Nephron (organoid): ENCODE measurements around the gene GLIS1.

Source experiments
- H3K27ac Mint-ChIP-seq, 3 experiments: 2 replicates each; pipeline ENCODE4 v1.8.0; 2020; ENCODE audit warnings: mixed read lengths in 3 of 3, mild to moderate bottlenecking in 2 of 3, moderate library complexity in 1 of 3
- H3K27me3 Mint-ChIP-seq: 2 replicates; pipeline ENCODE4 v1.8.0; 2021; ENCODE audit warnings: low read depth, mild to moderate bottlenecking, moderate library complexity, mixed read lengths
- H3K36me3 Mint-ChIP-seq: 2 replicates; pipeline ENCODE4 v1.8.0; 2020; ENCODE audit warnings: low read depth, mixed read lengths
- H3K4me1 Mint-ChIP-seq: 2 replicates; pipeline ENCODE4 v1.8.0; 2020; ENCODE audit warnings: mixed read lengths
- H3K4me3 Mint-ChIP-seq, 3 experiments: 2 replicates each; pipeline ENCODE4 v1.8.0; 2020; ENCODE audit warnings: mild to moderate bottlenecking in 3 of 3, mixed read lengths in 3 of 3, moderate library complexity in 2 of 3
- H3K9me3 Mint-ChIP-seq: 2 replicates; pipeline ENCODE4 v1.8.0; 2020; ENCODE audit warnings: mixed read lengths
- TF ChIP-seq, protein P1 (sequence below), 3 experiments: fragments of 200-600 bp; sonication (generic); IDR thresholded peaks; one replicate each; pipeline ENCODE4 v1.5.0; 2021; ENCODE audit warnings: antibody characterized with exemption in 3 of 3; ENCODE audit not compliant: unreplicated experiment in 3 of 3

Gene GLIS1

DNA sequence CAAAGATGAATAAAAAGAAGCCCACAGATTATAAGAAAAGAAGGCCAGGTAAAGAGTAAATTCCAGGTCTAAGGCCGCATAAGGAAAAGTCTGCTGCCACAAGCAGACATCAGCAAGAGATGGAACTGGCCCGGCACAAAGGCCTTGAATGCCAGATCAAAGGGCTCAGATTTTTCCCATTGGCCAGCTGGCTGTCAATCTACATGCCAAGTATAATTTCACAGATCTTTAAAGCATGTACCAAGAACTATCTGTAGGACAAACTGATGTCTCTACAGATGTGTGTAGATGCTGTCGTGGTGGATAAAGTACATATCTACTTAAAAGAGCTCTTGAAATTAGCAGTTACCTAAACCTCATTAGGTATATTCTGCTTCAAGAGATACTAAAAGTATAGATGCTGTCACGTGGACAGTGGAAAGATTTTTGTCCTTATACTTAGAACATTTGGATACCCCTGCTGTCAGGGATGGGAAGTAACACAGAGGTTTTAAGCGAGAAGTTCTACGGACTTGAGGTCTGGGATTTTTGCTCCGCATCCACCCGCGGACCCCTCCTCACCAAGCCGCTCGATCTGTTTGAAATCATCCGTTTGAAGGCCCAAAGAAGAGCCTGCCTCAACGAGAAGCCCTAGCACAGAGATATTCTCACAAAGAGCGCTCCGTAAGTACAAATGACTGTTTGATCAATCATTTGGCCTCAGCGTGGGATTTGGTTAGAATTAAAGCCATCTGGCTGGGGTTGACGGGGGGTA, 10.1 kb downstream of the GLIS1 start:
- Mint-ChIP-seq H3K4me1 (peaks cover 43% of the 10 kb centered on the region), H3K36me3 (no peaks in the 10 kb centered on the region), H3K4me3 (peak overlapping the region; percentile 4 to 28 (median 14)), H3K27ac (peak overlapping the region; percentile 62 to 72 (median 72)), H3K27me3 (peaks cover 72% of the 10 kb centered on the region), H3K9me3 (no peaks in the 10 kb centered on the region)
- TF ChIP-seq, protein P1, sequence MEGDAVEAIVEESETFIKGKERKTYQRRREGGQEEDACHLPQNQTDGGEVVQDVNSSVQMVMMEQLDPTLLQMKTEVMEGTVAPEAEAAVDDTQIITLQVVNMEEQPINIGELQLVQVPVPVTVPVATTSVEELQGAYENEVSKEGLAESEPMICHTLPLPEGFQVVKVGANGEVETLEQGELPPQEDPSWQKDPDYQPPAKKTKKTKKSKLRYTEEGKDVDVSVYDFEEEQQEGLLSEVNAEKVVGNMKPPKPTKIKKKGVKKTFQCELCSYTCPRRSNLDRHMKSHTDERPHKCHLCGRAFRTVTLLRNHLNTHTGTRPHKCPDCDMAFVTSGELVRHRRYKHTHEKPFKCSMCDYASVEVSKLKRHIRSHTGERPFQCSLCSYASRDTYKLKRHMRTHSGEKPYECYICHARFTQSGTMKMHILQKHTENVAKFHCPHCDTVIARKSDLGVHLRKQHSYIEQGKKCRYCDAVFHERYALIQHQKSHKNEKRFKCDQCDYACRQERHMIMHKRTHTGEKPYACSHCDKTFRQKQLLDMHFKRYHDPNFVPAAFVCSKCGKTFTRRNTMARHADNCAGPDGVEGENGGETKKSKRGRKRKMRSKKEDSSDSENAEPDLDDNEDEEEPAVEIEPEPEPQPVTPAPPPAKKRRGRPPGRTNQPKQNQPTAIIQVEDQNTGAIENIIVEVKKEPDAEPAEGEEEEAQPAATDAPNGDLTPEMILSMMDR (IDR thresholded peaks at IDR 0.05; ENCODE audit: unreplicated experiment in 3 of 3) = no peak

DNA sequence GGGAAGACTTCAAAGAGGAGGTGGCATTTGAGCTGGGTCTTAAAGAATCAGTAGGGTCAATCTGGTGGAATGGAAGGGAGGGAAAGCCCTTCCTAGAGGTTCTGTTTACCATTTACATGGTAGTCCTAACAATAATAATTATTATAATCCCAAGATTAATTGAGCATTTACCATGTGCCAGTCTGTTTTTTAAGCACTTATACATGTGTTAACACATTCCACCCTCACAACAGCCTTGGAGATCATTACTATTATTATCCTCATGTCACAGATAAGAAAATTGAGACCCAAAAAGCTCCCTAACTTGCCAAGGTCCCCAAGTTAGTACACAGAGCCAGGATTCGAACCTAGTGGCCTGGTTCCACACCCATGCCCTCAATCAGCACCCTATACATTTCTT, 10.8 kb downstream of the GLIS1 start:
- TF ChIP-seq, protein P1 (IDR thresholded peaks at IDR 0.05; ENCODE audit: unreplicated experiment in 3 of 3) = no peak
- Mint-ChIP-seq H3K9me3 (no peaks in the 10 kb centered on the region), H3K36me3 (no peaks in the 10 kb centered on the region), H3K4me1 (peaks cover 43% of the 10 kb centered on the region), H3K27me3 (peaks cover 65% of the 10 kb centered on the region), H3K27ac (peak overlapping the region in 1 of 3 experiments; percentile 26), H3K4me3 (no peak overlapping the region)

DNA sequence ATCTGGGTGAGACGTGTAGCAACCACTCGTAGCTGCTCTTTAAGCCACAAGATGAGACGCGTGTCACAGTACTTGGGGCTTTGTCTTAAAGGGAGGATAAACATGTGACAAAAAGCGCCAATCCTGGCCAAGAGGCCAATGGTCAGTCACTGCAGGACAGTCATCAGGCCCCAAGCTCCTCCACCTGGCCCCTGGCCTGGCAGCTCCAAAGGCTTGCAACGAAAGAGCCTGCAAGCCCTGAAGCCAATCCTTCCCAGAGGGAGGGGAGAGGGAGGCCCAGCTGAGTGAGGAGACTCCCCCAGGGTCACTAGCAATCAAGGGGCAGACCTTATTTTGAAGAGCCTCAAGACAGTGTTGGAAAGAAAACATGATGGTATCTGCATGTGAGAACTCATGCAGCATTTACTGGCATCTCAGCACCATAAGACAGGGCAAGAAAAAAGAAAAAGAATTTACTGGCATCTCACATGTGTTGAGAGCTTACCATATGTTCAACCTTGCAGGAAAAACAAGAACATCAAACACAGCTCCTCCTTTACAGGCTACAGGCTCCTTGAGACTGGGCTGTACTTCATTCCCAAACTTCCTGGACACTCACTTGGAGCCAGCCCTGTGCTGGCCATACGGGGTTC, 11.4 kb downstream of the GLIS1 start:
- Mint-ChIP-seq H3K9me3 (no peaks in the 10 kb centered on the region), H3K27ac (no peak overlapping the region), H3K36me3 (no peaks in the 10 kb centered on the region), H3K4me3 (no peak overlapping the region), H3K4me1 (peaks cover 37% of the 10 kb centered on the region), H3K27me3 (peaks cover 59% of the 10 kb centered on the region)
- TF ChIP-seq, protein P1 (IDR thresholded peaks at IDR 0.05; ENCODE audit: unreplicated experiment in 3 of 3) = no peak

DNA sequence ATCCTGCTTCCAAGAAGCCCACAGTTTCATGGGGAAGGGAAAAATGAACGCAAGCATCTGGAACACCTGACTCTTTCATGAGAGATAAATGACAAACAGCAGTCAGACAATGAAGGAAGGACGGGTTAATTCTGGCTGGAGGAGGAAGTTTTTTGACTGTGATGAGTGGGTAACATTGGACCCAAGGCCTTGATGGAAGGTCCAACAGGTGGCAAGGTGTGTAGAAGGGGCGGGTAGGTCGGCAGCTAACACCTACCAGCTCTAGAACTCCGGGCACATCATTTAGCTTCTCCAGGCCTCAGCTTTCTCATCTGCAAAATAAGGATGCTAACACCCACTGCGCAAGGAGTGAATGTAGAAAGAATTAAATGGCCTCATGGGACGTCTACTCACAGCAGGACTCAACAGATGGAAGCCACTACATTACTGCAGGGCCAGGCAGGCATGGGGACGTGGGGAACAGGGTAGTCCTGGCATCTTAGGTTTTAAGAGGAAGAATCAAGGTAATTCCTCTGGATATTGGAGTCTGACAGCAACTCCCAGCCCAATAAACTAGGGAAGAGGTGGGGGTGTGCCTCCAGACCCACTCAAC, 12.9 kb downstream of the GLIS1 start:
- Mint-ChIP-seq H3K9me3 (no peaks in the 10 kb centered on the region), H3K4me3 (no peak overlapping the region), H3K27ac (no peak overlapping the region), H3K4me1 (peaks cover 27% of the 10 kb centered on the region), H3K36me3 (no peaks in the 10 kb centered on the region), H3K27me3 (peaks cover 47% of the 10 kb centered on the region)
- TF ChIP-seq, protein P1 (IDR thresholded peaks at IDR 0.05; ENCODE audit: unreplicated experiment in 3 of 3) = no peak

DNA sequence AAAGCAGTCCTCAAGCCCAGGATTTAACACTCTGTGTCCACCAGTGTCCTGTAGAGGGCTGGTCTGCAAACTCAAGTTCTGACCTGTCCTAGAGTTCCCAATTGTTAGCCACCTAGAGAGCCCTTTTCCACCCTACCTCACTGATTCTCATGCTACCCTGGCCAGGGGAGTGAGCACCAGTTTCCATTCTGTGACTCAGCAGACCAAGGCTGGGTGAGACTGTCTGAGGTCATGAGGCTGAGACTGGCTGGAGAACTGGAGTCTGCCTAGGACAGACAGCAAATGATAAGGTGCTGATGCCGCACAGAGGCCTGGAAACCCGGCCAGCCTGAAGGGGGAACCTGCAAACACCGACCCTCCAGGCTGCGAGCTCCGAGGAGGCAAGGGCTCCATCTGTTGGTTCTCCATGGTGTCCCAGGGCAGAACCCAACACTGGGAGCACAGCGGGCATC, 13.7 kb downstream of the GLIS1 start:
- Mint-ChIP-seq H3K4me1 (peaks cover 20% of the 10 kb centered on the region), H3K4me3 (no peak overlapping the region), H3K27me3 (peaks cover 39% of the 10 kb centered on the region), H3K9me3 (no peaks in the 10 kb centered on the region), H3K36me3 (no peaks in the 10 kb centered on the region), H3K27ac (no peak overlapping the region)
- TF ChIP-seq, protein P1 (IDR thresholded peaks at IDR 0.05; ENCODE audit: unreplicated experiment in 3 of 3) = peak in 2 of 3 experiments; percentile 17 to 27
